ENCODE measurements around the gene LRRC4C. TPM values are rescaled to one million over a fixed set of nuclear protein-coding genes. Genes with fewer than 3 reads are reported as not detected.

Gene LRRC4C
- total RNA-seq, 1 donor from 2014 or later = not detected

DNA sequence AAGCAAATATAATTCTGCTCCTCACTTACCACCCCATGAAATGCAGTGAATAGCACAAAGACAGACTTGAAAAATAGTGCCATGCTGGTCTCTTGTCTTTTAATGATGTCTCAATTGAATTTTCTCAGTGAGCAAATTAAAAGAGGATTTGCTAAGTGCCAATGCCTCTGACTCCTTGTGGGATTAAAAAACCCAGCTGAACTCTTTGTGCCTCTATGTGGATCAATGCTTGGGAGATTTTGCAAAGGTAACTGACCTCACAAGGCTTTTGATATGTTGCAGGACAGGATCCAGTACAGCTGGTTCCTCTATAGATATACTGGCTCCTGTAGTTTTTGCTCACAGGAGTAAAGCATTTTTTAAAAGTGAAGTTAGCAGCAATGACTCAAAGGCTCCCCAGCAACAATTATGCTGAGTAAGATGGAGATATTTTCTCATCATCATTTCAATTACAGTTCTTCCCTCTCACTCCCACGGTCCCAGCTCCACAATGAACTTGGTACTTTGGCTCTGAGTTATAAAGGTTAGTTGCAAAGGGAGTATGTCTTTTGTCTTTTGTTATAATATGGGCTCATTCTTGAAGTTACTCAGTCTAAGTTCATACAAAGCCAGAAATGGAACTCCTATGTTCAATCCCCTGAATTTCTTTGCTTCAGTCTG lies 471.5 kb downstream of the LRRC4C start:
- Histone ChIP-seq H3K36me3 (no peaks in the 10 kb centered on the region), H3K27ac (no peak overlapping the region), H3K4me1 (no peaks in the 10 kb centered on the region), H3K4me3 (no peak overlapping the region), H3K27me3 (no peaks in the 10 kb centered on the region), H3K9me3 (no peaks in the 10 kb centered on the region)
- DNase-seq (ENCODE audit: low spot score in 2 of 2) = no peak
- intact Hi-C loops (cut with DNase I) = no loop called here
- TF ChIP-seq, protein P1, sequence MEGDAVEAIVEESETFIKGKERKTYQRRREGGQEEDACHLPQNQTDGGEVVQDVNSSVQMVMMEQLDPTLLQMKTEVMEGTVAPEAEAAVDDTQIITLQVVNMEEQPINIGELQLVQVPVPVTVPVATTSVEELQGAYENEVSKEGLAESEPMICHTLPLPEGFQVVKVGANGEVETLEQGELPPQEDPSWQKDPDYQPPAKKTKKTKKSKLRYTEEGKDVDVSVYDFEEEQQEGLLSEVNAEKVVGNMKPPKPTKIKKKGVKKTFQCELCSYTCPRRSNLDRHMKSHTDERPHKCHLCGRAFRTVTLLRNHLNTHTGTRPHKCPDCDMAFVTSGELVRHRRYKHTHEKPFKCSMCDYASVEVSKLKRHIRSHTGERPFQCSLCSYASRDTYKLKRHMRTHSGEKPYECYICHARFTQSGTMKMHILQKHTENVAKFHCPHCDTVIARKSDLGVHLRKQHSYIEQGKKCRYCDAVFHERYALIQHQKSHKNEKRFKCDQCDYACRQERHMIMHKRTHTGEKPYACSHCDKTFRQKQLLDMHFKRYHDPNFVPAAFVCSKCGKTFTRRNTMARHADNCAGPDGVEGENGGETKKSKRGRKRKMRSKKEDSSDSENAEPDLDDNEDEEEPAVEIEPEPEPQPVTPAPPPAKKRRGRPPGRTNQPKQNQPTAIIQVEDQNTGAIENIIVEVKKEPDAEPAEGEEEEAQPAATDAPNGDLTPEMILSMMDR (IDR thresholded peaks at IDR 0.05) = no peak

DNA sequence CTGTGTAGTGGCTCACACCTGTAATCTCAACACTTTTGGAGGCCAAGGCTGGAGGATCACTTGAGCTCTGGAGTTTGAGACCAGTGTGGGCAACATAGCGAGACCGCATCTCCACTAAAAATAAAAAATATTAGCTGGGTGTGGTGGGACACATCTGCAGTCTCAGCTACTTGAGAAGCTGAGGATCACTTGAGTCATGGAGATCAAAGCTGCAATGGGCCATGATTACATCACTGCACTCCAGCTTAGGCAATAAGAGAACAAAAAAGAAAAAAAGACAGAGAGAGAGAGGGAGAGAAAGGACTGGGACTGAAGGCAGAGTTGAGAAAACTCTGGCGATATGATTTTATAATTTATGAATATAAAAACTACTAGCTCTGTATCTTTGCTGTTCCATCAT lies 473.1 kb downstream of the LRRC4C start:
- H3K27ac ChIP-seq = no peak overlapping the region
- DNase-seq (ENCODE audit: low spot score in 2 of 2) = no peak
- H3K4me1 ChIP-seq = no peaks in the 10 kb centered on the region
- intact Hi-C loops (cut with DNase I) = no loop called here
- H3K9me3 ChIP-seq = no peaks in the 10 kb centered on the region
- no peaks in the 10 kb centered on the region for H3K36me3 ChIP-seq
- TF ChIP-seq, protein P1 (IDR thresholded peaks at IDR 0.05) = no peak
- no peak overlapping the region for H3K4me3 ChIP-seq
- H3K27me3 ChIP-seq = no peaks in the 10 kb centered on the region

DNA sequence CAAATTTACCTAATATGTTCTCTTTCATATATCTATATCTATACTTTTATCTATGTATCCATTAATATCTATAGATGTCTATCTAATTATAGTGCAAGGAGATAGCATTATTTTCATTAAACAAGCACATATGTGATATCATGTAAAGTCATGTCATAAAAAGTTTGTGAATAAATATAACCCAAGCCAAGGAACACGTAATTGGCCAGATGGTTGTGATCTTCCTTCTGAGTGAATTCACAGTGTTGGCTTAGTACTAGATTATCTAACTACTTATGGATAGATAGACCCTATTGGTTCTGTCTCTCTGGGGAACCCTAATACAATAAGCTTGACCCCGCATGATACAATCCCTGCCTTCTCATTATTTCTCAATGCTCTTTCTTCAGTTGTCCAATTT lies 484.4 kb downstream of the LRRC4C start:
- TF ChIP-seq, protein P1 (IDR thresholded peaks at IDR 0.05) = no peak
- Histone ChIP-seq H3K4me1 (no peaks in the 10 kb centered on the region), H3K27me3 (no peaks in the 10 kb centered on the region), H3K9me3 (no peaks in the 10 kb centered on the region), H3K27ac (no peak overlapping the region), H3K4me3 (no peak overlapping the region), H3K36me3 (no peaks in the 10 kb centered on the region)
- no peak for DNase-seq (ENCODE audit: low spot score in 2 of 2)
- intact Hi-C loops (cut with DNase I) = no loop called here

DNA sequence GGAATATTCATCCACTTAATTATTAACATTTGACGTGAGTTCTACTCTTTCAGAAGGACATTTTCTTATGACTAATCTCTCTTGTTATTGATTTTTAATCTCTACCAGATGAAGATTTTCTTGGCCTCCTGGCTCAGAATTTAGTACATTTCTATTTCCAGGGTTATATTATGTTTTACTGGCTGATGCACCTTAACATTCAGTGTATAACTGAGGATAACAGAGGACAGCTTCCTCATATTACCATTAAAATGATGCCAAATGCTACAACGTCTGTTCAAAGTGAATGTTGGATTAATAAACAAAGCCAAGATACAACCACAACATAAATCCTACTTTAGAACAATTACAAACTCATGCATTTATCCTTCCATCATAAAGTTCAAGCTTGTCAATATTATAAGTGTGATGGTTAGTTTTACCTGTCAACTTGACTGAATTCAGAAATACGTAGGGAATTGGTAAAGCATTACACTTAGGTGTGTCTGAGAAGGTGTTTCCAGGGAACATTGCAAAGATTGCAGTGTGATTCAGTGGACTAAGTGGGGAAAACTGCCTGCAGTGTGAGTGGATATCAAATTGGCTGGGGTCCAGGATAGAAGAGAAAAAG lies 485.2 kb downstream of the LRRC4C start:
- no peaks in the 10 kb centered on the region for H3K9me3 ChIP-seq
- H3K36me3 ChIP-seq = no peaks in the 10 kb centered on the region
- intact Hi-C loops (cut with DNase I) = no loop called here
- no peak for DNase-seq (ENCODE audit: low spot score in 2 of 2)
- H3K4me3 ChIP-seq = no peak overlapping the region
- H3K27me3 ChIP-seq = no peaks in the 10 kb centered on the region
- H3K27ac ChIP-seq = no peak overlapping the region
- no peaks in the 10 kb centered on the region for H3K4me1 ChIP-seq
- TF ChIP-seq, protein P1 (IDR thresholded peaks at IDR 0.05) = no peak

DNA sequence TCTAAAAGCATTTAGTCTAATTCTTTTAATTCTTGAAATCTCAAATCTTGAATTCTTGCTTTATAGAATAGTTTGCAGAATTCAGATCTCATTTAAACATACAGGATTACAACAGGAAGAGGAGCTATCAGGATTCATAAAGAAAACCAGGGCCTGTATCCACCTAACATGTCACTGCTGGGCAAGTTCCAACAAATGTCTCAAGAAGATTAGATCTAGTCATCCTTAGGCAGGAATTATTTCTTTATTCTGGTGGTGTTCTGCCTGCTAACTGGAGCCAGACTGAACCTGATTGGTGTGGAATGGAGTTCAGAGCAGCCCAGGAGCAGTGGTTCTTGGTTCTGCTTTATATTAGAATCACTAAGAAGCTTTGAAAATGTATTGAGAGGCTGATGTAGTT lies 500.7 kb downstream of the LRRC4C start:
- Histone ChIP-seq H3K4me3 (no peak overlapping the region), H3K36me3 (no peaks in the 10 kb centered on the region), H3K9me3 (no peaks in the 10 kb centered on the region), H3K4me1 (no peaks in the 10 kb centered on the region), H3K27me3 (no peaks in the 10 kb centered on the region), H3K27ac (no peak overlapping the region)
- TF ChIP-seq, protein P1 (IDR thresholded peaks at IDR 0.05) = no peak
- no peak for DNase-seq (ENCODE audit: low spot score in 2 of 2)
- intact Hi-C loops (cut with DNase I) = no loop called here

Data from ascending aorta (tissue), 2 donors.